Measurements from ENCODE around the gene KRTAP15-1.

GRCh38 chr21:30487336-30487735 lies 47.3 kb downstream of the KRTAP15-1 start, which contains the start of gene KRTAP19-2:
- no peak for TF ChIP-seq CTCF (IDR thresholded peaks at IDR 0.05; ENCODE audit: insufficient read depth, low read length)
- TF ChIP-seq REST (IDR thresholded peaks at IDR 0.05; ENCODE audit: insufficient replicate concordance, low read depth): no peak

All from HL-60 (cell line).